Peyer's patch (tissue), 4 donors: Measurements from ENCODE around the gene OR51B5. TPM values are rescaled to one million over a fixed set of nuclear protein-coding genes. Genes with fewer than 3 reads are reported as not detected.
"Not testable (repeated sequence)": the region's sequence is repeated elsewhere in the genome, so short reads cannot be mapped to it uniquely, and the experiment has no call there.

Experiments used
- DNase-seq, 3 donors: peaks; one replicate each; pipeline ENCODE4 v3.0.0-alpha.2; 2017 to 2019
- H3K27ac ChIP-seq, 4 donors: fragments of 200-600 bp; sonication (generic); one replicate each; pipeline ENCODE4 v1.5.1; 2016 to 2019
- H3K27me3 ChIP-seq, 2 donors: fragments of 200-600 bp; sonication (generic); one replicate each; pipeline ENCODE4 v1.5.1; 2019
- H3K36me3 ChIP-seq, 3 donors: fragments of 200-600 bp; sonication (generic); one replicate each; pipeline ENCODE4 v1.5.1; 2016 to 2019
- H3K4me1 ChIP-seq, 4 donors: fragments of 200-600 bp; sonication (generic); one replicate each; pipeline ENCODE4 v1.5.1; 2016 to 2019
- H3K4me3 ChIP-seq, 4 donors: fragments of 200-600 bp; sonication (generic); 1 replicate in 3 of 4; 2 replicates in 1 of 4; pipeline ENCODE4 v1.5.1; 2016 to 2019; ENCODE audit warnings: mild to moderate bottlenecking in 1 of 4
- H3K9me3 ChIP-seq, 4 donors: fragments of 200-600 bp; sonication (generic); one replicate each; pipeline ENCODE4 v1.5.1; 2016 to 2019; ENCODE audit warnings: mild to moderate bottlenecking in 1 of 4
- POLR2A ChIP-seq, 2 donors: fragments of 450-650 bp; IDR thresholded peaks; one replicate each; pipeline ENCODE4 v1.5.1; 2017; ENCODE audit warnings: antibody characterized with exemption in 2 of 2, mild to moderate bottlenecking in 2 of 2, moderate library complexity in 2 of 2
- small RNA-seq, 2 donors: library from RNA; depleted of rRNA; stranded (forward); fragments of <200 nt; gene quantifications; one replicate each; pipeline ENCODE3, GENCODE V24; 2016
- total RNA-seq, 4 donors: library from RNA; depleted of rRNA; stranded (reverse); fragments of >200 nt; gene quantifications; one replicate each; pipeline ENCODE4 v1.1.0, GENCODE V29; 2016
- TF ChIP-seq, protein P1 (sequence below), 6 experiments: fragments of 450-650 bp in 4 of 6; fragments of 200-600 bp in 2 of 6; sonication (generic) in 1 of 6; IDR thresholded peaks; one replicate each; pipeline ENCODE4 v1.5.1; 2017 to 2019; ENCODE audit warnings: antibody characterized with exemption in 6 of 6, mild to moderate bottlenecking in 3 of 6, moderate library complexity in 1 of 6

Gene OR51B5
- total RNA-seq, 4 donors from 2014 or later, result not detected

DNA sequence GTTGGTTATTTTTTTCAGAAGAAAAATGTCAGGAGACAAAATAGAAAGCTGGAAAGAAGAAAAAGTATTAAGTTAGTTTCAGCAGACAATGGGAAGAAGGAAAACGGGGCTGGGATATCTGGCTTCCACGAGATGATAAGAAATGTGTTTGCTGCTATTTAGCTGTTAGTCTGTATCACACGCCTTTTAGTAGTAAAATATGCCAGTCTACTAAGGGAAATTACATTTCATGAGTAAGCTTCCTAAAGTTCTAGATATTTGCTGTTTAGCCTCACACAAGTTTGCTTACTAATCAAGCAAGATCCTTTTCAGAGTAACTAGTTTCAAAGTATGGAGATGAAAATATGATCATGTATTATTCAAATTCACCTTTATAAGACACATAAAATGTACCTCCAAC is 43.1 kb downstream of the OR51B5 start:
- Histone ChIP-seq H3K4me3 (no peak overlapping the region), H3K36me3 (no peaks in the 10 kb centered on the region), H3K4me1 (no peaks in the 10 kb centered on the region), H3K27me3 (no peaks in the 10 kb centered on the region), H3K9me3 (no peaks in the 10 kb centered on the region), H3K27ac (no peak overlapping the region)
- TF ChIP-seq, protein P1, sequence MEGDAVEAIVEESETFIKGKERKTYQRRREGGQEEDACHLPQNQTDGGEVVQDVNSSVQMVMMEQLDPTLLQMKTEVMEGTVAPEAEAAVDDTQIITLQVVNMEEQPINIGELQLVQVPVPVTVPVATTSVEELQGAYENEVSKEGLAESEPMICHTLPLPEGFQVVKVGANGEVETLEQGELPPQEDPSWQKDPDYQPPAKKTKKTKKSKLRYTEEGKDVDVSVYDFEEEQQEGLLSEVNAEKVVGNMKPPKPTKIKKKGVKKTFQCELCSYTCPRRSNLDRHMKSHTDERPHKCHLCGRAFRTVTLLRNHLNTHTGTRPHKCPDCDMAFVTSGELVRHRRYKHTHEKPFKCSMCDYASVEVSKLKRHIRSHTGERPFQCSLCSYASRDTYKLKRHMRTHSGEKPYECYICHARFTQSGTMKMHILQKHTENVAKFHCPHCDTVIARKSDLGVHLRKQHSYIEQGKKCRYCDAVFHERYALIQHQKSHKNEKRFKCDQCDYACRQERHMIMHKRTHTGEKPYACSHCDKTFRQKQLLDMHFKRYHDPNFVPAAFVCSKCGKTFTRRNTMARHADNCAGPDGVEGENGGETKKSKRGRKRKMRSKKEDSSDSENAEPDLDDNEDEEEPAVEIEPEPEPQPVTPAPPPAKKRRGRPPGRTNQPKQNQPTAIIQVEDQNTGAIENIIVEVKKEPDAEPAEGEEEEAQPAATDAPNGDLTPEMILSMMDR (IDR thresholded peaks at IDR 0.05), result no peak
- TF ChIP-seq POLR2A (IDR thresholded peaks at IDR 0.05), result no peak
- no peak for DNase-seq

DNA sequence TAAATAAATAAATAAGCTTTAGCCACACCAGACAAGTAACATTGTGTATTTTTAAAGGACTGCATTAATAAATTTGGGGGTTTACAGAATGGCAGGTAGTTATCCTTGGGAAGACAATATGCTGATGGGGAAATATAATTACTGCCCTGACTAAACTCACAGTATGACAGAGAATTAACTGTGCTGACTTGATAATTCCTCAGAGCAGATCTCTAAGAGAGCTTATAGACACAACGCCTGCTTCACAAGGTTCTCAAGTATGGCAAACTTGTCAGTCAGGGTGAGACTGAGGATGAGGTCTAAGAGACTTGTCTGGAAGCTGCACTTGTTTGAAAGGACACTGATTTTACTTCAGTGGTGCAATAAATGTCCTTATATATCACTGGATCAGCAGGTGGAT is 44.9 kb downstream of the OR51B5 start:
- H3K36me3 ChIP-seq, result no peaks in the 10 kb centered on the region
- H3K27me3 ChIP-seq, result no peaks in the 10 kb centered on the region
- no peaks in the 10 kb centered on the region for H3K9me3 ChIP-seq
- no peak overlapping the region for H3K27ac ChIP-seq
- TF ChIP-seq, protein P1 (IDR thresholded peaks at IDR 0.05), result no peak
- no peak for TF ChIP-seq POLR2A (IDR thresholded peaks at IDR 0.05)
- no peak for DNase-seq
- H3K4me3 ChIP-seq, result no peak overlapping the region
- H3K4me1 ChIP-seq, result no peaks in the 10 kb centered on the region

DNA sequence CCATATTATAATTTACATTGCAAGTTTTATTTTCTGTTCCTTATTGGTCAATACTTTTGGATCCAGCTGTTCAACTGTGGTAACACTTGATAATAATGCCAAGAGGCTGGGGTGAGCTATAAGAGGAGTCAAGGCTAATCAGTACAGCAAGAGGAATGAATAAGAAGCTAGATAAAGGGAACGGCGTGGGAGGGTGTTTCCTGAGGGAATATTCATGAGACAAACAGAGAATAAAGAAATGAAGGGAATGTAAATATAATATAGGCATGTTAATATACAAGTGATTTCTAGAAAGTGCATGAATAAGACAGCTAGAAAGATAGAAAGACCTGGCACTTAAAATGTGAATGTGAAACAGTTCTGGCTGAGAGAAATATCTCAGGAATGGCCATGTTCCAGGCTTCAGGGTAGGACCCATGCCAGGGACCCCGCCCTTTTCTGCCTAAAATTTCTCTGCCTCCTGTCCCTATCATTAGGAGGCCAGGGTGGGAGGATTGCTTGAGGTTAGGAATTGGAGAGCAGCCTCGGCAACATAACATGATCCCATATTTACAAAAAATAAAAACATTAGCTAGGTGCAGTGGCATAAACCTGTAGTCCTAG is 45.5 kb downstream of the OR51B5 start:
- DNase-seq, result no peak
- no peak for TF ChIP-seq POLR2A (IDR thresholded peaks at IDR 0.05)
- TF ChIP-seq, protein P1 (IDR thresholded peaks at IDR 0.05), result no peak
- Histone ChIP-seq H3K36me3 (no peaks in the 10 kb centered on the region), H3K9me3 (no peaks in the 10 kb centered on the region), H3K27ac (no peak overlapping the region), H3K27me3 (no peaks in the 10 kb centered on the region), H3K4me1 (no peaks in the 10 kb centered on the region), H3K4me3 (no peak overlapping the region)

DNA sequence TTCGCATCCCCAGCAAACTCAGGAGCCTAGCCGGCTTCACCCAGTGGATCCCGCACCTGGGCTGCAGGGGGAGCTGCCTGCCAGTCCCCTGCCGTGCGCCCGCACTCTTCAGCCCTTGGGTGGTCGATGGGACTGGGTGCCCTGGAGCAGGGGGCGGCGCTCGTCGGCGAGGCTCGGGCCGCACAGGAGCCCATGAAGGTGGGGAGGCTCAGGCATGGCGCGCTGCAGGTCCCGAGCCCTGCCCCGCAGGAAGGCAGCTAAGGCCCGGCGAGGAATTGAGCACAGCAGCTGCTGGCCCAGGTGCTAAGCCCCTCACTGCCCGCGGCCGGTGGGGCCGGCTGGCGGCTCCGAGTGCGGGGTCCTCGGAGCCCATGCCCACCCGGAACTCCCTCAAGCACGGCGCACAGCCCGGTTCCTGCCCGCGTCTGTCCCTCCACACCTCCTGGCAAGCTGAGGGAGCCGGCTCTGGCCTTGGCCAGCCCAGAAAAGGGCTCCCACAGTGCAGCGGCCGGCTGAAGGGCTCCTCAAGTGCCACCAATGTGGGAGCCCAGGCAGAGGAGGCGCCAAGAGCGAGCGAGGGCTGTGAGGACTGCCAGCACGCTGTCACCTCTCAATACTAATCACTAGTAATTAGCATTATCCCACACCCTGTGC is 48.9 kb downstream of the OR51B5 start:
- H3K27ac ChIP-seq, H3K9me3 ChIP-seq, H3K4me1 ChIP-seq, H3K27me3 ChIP-seq, DNase-seq, H3K4me3 ChIP-seq, H3K36me3 ChIP-seq: not testable (repeated sequence)

DNA sequence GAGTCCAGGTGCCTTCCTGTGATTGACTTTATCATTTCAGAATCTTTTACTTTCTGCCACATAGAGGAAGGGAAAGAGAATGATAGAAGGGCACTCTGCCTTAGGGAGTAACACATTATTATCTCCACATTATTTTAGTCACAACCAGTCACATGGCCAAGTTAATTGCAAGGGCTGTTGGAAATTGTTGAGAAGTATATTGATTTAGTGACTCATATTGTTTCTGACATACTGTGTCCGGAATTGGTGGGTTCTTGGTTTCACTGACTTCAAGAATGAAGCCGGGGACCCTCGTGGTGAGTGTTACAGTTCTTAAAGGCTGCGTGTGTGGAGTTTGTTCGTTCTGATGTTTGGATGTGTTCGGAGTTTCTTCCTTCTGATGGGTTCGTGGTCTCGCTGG is 50.3 kb downstream of the OR51B5 start:
- H3K27ac ChIP-seq, result no peak overlapping the region
- TF ChIP-seq, protein P1 (IDR thresholded peaks at IDR 0.05), result no peak
- no peak for TF ChIP-seq POLR2A (IDR thresholded peaks at IDR 0.05)
- H3K36me3 ChIP-seq, result no peaks in the 10 kb centered on the region
- no peak overlapping the region for H3K4me3 ChIP-seq
- H3K4me1 ChIP-seq, result no peaks in the 10 kb centered on the region
- no peaks in the 10 kb centered on the region for H3K9me3 ChIP-seq
- H3K27me3 ChIP-seq, result no peaks in the 10 kb centered on the region
- DNase-seq, result no peak

Small RNA genes lying within 50 kb of the gene (small RNA-seq; reads per million reads assigned to genes)
- 0 reads per million in 2 donors for gene AC104389.3

Other genes with a start within 250 kb of the OR51B5 start
- gene OR52A5, start 205.2 kb downstream of the OR51B5 start, total RNA-seq, result not detected
- not detected for gene OR52A1, start 188.8 kb downstream of the OR51B5 start, total RNA-seq
- gene OR51V1, start 142.8 kb downstream of the OR51B5 start, total RNA-seq, result not detected
- gene HBB, start 116.5 kb downstream of the OR51B5 start, total RNA-seq, result 1 to 10 TPM in 1 of 4 donors, not detected in 3; 2.8 TPM
- not detected for gene HBD, start 109.0 kb downstream of the OR51B5 start, total RNA-seq
- not detected for gene HBG1, start 93.7 kb downstream of the OR51B5 start, total RNA-seq
- gene HBG2, start 88.7 kb downstream of the OR51B5 start, total RNA-seq, result not detected
- gene HBE1, start 73.6 kb downstream of the OR51B5 start, total RNA-seq, result not detected
- gene OR51B4, start 41.6 kb downstream of the OR51B5 start, total RNA-seq, result not detected
- not detected for gene OR51B2, start 19.2 kb downstream of the OR51B5 start, total RNA-seq
- gene OR51B6, start 8.0 kb upstream of the OR51B5 start, total RNA-seq, result not detected
- not detected for gene OR51M1, start 40.3 kb upstream of the OR51B5 start, total RNA-seq
- not detected for gene OR51Q1, start 78.6 kb upstream of the OR51B5 start, total RNA-seq
- gene OR51I1, start 98.0 kb upstream of the OR51B5 start, total RNA-seq, result not detected
- gene OR51I2, start 105.8 kb upstream of the OR51B5 start, total RNA-seq, result not detected
- gene OR52D1, start 145.2 kb upstream of the OR51B5 start, total RNA-seq, result not detected
- 1 to 10 TPM in 1 of 4 donors, under 1 TPM in 1, not detected in 2; 0.53 to 5.8 TPM for gene UBQLN3, start 166.4 kb upstream of the OR51B5 start, total RNA-seq
- gene UBQLNL, start 173.2 kb upstream of the OR51B5 start, total RNA-seq, result under 1 TPM in 1 of 4 donors, not detected in 3; 0.80 TPM
- not detected for gene OR52H1, start 205.0 kb upstream of the OR51B5 start, total RNA-seq
- not detected for gene OR52B6, start 237.4 kb upstream of the OR51B5 start, total RNA-seq